KOPT-K1 (cell line): ENCODE results near the gene TTLL1.
"Not testable (repeated sequence)": the region's sequence is repeated elsewhere in the genome, so short reads cannot be mapped to it uniquely, and the experiment has no call there.

ENCODE experiments used
- H3K27ac ChIP-seq: fragments of 200-600 bp; sonication (generic); 2 replicates; pipeline ENCODE4 v1.5.1; 2016; ENCODE audit warnings: antibody characterized with exemption, mild to moderate bottlenecking, low read depth, low read length; ENCODE audit not compliant: poor library complexity, severe bottlenecking
- H3K36me3 ChIP-seq: fragments of 200-600 bp; sonication (generic); 2 replicates; pipeline ENCODE4 v1.5.1; 2017; ENCODE audit warnings: antibody characterized with exemption, mild to moderate bottlenecking, low read length, moderate library complexity; ENCODE audit not compliant: insufficient read depth
- H3K9me3 ChIP-seq: fragments of 200-600 bp; sonication (generic); 2 replicates; pipeline ENCODE4 v1.5.1; 2017; ENCODE audit warnings: antibody characterized with exemption, low read length, mild to moderate bottlenecking; ENCODE audit not compliant: insufficient read depth, poor library complexity, severe bottlenecking

TTLL1 gene

GRCh38 chr22:43118024-43118849 lies 29.0 kb upstream of the TTLL1 start:
- Histone ChIP-seq H3K36me3 (no peaks in the 10 kb centered on the region; the same call in 1 of the 2 replicates), H3K27ac (no peak overlapping the region), H3K9me3 (no peaks in the 10 kb centered on the region)

DNA sequence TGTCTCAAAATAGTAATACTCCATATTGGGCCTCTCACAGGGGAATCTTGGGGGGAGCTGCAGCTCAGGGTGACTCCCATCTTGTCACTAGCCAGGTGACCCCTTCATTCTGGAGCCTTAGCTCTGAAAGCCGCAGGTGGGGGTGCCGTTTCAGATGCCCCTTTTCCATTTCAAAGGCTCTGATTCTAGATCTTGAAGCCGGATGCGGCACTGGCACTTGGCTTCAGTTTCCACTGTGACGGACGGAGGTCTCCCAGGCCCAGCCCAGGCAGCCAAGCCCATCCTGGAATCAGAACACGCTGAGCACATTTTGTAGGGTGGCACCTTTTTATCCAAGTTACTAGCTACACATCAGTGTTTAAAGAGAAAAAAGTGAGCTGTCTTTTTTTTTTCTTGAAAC lies 27.7 kb upstream of the TTLL1 start:
- no peak overlapping the region for H3K27ac ChIP-seq
- no peaks in the 10 kb centered on the region for H3K9me3 ChIP-seq
- no peaks in the 10 kb centered on the region; the same call in 1 of the 2 replicates for H3K36me3 ChIP-seq

- H3K36me3 ChIP-seq, result no peaks in the 10 kb centered on the region; the same call in 1 of the 2 replicates
- no peak overlapping the region for H3K27ac ChIP-seq
- H3K9me3 ChIP-seq, result no peaks in the 10 kb centered on the region
Measured at GRCh38 chr22:43114958-43115357, 25.8 kb upstream of the TTLL1 start.

DNA sequence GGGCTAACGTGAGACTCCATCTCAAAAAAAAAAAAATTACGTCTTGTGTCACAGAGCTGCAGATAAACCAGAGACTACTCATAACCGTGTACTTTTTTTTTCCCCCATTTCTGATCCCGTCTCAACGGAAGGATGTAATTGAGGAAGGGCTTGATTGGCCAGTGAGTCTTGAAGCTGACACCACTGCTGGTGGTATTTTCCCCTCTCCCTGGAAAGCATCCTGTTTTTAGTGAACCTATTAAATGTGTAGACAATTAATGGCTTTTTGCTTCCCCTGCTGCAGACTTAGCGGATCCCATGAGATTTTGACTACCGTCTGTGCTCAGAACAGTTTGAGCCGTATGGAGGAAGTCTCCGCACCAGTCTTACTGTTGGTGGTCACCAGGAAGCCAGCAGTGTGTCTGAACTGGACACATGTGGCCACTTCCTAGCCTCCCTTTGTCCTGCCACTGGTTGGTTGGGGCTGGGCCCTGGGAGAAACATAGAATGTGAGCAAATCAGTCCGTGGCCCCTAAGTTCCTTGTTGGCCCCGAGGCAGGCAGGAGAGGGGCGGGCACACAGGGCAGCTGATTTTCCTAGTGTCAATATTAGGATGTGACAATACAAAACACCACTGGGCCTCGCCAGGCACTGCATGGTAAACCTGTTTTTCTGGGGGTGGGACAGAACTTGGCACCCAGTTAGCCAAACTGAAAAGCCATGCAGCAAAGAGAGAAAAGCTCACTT lies 24.5 kb upstream of the TTLL1 start:
- H3K9me3 ChIP-seq, result no peaks in the 10 kb centered on the region
- H3K27ac ChIP-seq, result no peak overlapping the region
- no peaks in the 10 kb centered on the region; the same call in 1 of the 2 replicates for H3K36me3 ChIP-seq

DNA sequence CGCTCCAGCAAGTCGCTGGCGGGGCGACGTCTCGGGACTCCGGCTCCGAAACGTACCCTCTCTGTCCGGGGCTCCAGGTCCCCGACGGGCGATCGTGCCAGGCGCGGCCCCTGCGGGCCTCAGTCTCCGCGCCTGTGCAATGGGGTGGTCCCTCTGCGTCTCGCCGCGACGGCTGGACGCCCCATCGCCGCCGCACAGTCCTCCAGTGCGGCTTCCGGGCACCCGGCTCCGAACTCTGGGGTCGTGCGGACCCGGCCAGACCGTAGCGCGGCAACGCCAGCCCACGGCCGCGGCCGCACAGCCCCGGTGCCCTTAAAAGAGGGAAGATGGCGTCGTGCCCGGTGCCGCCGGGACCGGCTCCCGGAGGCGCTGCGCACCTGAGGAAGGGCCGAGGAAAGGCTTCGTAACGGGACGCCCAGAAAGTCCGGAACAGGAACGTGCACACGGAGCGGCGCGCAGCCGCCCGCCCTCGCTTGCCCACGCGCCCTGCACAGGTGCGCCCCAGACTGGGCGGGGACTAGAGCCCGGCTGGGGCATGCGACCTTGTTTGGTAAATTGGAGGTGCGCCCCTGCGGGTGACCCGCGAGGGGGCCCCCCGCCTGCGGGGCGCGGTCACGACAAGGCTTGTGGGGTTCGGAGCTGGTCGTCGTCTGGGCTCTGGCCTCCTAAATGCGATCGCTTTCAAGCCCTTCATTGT lies 21.9 kb upstream of the TTLL1 start:
- peak overlapping the region; percentile 72 for H3K27ac ChIP-seq
- no peaks in the 10 kb centered on the region for H3K9me3 ChIP-seq
- H3K36me3 ChIP-seq, result no peaks in the 10 kb centered on the region

DNA sequence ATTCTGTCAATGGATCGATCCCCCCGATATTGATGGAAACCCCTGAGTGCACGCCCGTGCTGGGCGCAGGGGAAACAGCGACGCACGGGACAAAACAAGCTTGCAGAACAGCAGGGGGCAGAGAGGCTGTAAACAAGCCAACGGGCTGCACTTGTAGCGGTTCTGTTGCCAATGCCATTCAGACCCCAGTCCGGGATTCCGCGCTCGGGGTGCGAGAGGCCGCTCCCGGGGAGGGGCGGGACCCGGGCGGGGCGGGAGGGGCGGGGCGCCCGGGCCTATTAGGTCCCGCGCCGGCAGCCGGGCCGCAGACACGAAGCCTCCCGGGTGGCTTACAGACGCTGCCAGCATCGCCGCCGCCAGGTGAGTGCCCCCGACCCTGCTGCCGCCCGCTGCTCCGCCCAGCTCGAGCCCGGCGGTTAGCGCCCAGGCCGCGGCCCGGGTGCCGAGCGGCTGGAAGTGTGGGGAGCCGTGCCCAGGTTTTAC lies 21.3 kb upstream of the TTLL1 start, which contains the start of gene BIK:
BIK (plus strand) TSS at position 307 of the 483 bp plus-strand sequence. CDS start 13,273 bp downstream, outside the sequence.
- H3K36me3 ChIP-seq, result no peaks in the 10 kb centered on the region
- no peaks in the 10 kb centered on the region for H3K9me3 ChIP-seq
- peak within 1 kb of the TSS; percentile 72 for H3K27ac ChIP-seq

GRCh38 chr22:43109921-43110443 lies 20.8 kb upstream of the TTLL1 start:
- Histone ChIP-seq H3K36me3 (no peaks in the 10 kb centered on the region), H3K27ac (peak overlapping the region; percentile 29)

DNA sequence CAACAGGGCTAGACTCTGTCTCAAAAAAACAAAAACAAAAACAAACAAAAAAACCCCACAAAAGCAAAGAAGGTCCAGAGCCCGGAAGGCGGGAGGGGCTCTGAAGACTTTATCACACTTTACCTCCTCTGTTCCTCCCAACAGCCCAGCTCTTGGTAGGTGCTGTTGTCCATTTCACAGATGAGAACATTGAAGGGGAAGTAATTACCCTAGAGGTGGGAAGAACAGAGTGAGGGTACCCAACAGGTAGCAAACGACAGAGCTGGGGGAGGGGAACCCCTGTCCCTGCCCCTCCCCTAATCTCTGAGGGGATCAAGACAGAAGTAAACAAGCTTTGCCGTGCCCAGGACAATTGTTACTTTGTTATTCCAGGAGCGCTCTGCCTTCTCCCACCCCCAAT lies 20.3 kb upstream of the TTLL1 start:
- H3K9me3 ChIP-seq, result no peaks in the 10 kb centered on the region
- no peaks in the 10 kb centered on the region for H3K36me3 ChIP-seq
- no peak overlapping the region for H3K27ac ChIP-seq

More at GRCh38 chr22:43109921-43110443, 20.8 kb upstream of the TTLL1 start:
- H3K9me3 ChIP-seq, result no peaks in the 10 kb centered on the region

DNA sequence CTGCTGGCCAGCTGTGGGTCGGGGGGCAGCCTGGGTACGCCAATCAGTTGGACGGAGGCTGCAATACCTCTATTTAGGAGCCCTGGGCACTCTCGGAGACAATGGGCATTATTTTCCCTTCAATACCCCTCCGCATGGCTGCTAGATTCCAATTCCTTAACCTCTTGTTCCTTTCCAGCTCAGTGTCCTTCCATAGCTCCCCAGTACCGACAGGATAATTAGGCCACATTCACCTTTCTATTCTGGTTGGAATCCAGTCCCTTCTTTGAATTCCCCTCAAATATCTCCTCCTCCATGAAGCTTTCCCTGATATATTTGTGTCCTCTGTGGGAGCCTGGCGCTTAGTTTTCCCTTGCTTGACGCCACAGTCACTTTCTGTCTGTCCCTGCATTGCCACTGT lies 17.1 kb upstream of the TTLL1 start:
- no peaks in the 10 kb centered on the region for H3K9me3 ChIP-seq
- no peaks in the 10 kb centered on the region for H3K36me3 ChIP-seq
- H3K27ac ChIP-seq, result peak overlapping the region; percentile 32

- not testable (repeated sequence) for H3K36me3 ChIP-seq, H3K9me3 ChIP-seq
- H3K27ac ChIP-seq, result peak overlapping the region; percentile 95
Measured at GRCh38 chr22:43104950-43105349, 15.8 kb upstream of the TTLL1 start.

- H3K9me3 ChIP-seq, H3K36me3 ChIP-seq: not testable (repeated sequence)
- peak overlapping the region; percentile 95 for H3K27ac ChIP-seq
Measured at GRCh38 chr22:43104056-43104625, 14.9 kb upstream of the TTLL1 start.

DNA sequence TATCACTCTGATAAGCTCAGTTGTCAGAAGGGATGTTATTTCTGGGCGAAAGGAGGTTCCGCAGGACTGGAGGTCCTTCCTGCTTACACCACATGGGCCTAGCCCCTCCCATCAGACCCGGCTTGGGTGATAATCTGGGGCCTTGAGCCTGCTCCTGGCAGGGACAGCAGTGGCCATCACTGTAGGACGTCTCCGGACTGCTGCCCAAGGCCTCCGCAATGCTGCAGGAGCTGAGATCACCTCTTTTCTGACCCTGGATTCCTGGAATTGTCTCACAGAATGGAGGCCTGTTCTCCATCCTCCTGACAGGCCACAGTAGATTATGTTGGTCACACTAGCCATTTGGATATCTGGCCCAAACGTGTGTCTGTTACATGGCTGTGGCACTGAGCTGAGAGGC lies 12.1 kb upstream of the TTLL1 start:
- Histone ChIP-seq H3K27ac (peak overlapping the region; percentile 13), H3K36me3 (no peaks in the 10 kb centered on the region), H3K9me3 (peaks cover 10% of the 10 kb centered on the region)

DNA sequence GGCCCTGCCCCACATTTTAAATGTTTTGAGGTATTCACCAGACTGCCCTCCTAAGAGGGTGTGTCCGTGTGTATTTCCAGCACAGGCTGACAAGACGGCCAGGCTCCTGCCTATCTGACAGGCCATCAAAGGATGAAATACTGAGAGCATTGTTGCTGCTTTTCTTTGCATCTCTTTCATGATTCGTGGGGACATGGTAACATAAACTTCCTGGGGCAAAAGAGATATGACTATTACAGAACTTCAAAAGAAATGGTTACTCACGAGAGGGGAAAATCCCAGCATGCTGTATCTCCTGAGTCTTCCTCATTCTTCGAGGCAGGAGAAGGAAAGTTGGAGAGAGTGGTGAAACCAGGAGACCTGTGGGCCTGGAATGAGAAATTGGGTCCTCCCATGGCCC lies 11.0 kb upstream of the TTLL1 start:
- Histone ChIP-seq H3K9me3 (peaks cover 12% of the 10 kb centered on the region), H3K27ac (no peak overlapping the region), H3K36me3 (no peaks in the 10 kb centered on the region)

- Histone ChIP-seq H3K27ac (no peak overlapping the region), H3K36me3 (no peaks in the 10 kb centered on the region), H3K9me3 (peaks cover 12% of the 10 kb centered on the region)
Measured at GRCh38 chr22:43099095-43099494, 9.9 kb upstream of the TTLL1 start.
